Nephron (organoid): ENCODE results near the gene MAG.
A peak's percentile ranks its signal among the peaks of the same experiment; 100 is the strongest.

ENCODE experiments used
- H3K27ac Mint-ChIP-seq, 3 experiments: 2 replicates each; pipeline ENCODE4 v1.8.0; 2020; ENCODE audit warnings: mixed read lengths in 3 of 3, mild to moderate bottlenecking in 2 of 3, moderate library complexity in 1 of 3
- H3K27me3 Mint-ChIP-seq: 2 replicates; pipeline ENCODE4 v1.8.0; 2021; ENCODE audit warnings: low read depth, mild to moderate bottlenecking, moderate library complexity, mixed read lengths
- H3K36me3 Mint-ChIP-seq: 2 replicates; pipeline ENCODE4 v1.8.0; 2020; ENCODE audit warnings: low read depth, mixed read lengths
- H3K4me1 Mint-ChIP-seq: 2 replicates; pipeline ENCODE4 v1.8.0; 2020; ENCODE audit warnings: mixed read lengths
- H3K4me3 Mint-ChIP-seq, 3 experiments: 2 replicates each; pipeline ENCODE4 v1.8.0; 2020; ENCODE audit warnings: mild to moderate bottlenecking in 3 of 3, mixed read lengths in 3 of 3, moderate library complexity in 2 of 3
- H3K9me3 Mint-ChIP-seq: 2 replicates; pipeline ENCODE4 v1.8.0; 2020; ENCODE audit warnings: mixed read lengths
- CTCF ChIP-seq, 3 experiments: fragments of 200-600 bp; sonication (generic); IDR thresholded peaks; one replicate each; pipeline ENCODE4 v1.5.0; 2021; ENCODE audit warnings: antibody characterized with exemption in 3 of 3; ENCODE audit not compliant: unreplicated experiment in 3 of 3

Gene MAG

GRCh38 chr19:35309481-35310279, 17.7 kb downstream of the MAG start:
- H3K9me3 Mint-ChIP-seq, result no peaks in the 10 kb centered on the region
- peak overlapping the region; percentile 98 for H3K27ac Mint-ChIP-seq
- peaks cover 50% of the 10 kb centered on the region for H3K4me1 Mint-ChIP-seq
- H3K4me3 Mint-ChIP-seq, result peak overlapping the region; percentile 71 to 82 (median 75)
- no peaks in the 10 kb centered on the region for H3K27me3 Mint-ChIP-seq
- TF ChIP-seq CTCF (IDR thresholded peaks at IDR 0.05; ENCODE audit: unreplicated experiment in 3 of 3), result no peak
- H3K36me3 Mint-ChIP-seq, result no peaks in the 10 kb centered on the region

GRCh38 chr19:35310331-35310730, 18.4 kb downstream of the MAG start:
- Mint-ChIP-seq H3K9me3 (no peaks in the 10 kb centered on the region), H3K36me3 (no peaks in the 10 kb centered on the region), H3K27ac (peak overlapping the region; percentile 79 to 98 (median 87)), H3K27me3 (no peaks in the 10 kb centered on the region), H3K4me3 (peak overlapping the region; percentile 34 to 60 (median 48)), H3K4me1 (peaks cover 50% of the 10 kb centered on the region)
- TF ChIP-seq CTCF (IDR thresholded peaks at IDR 0.05; ENCODE audit: unreplicated experiment in 3 of 3), result no peak

GRCh38 chr19:35310811-35311465, 19.0 kb downstream of the MAG start:
- Mint-ChIP-seq H3K4me1 (peaks cover 54% of the 10 kb centered on the region), H3K9me3 (no peaks in the 10 kb centered on the region), H3K4me3 (peak overlapping the region in 2 of 3 experiments; percentile 48 to 60), H3K27ac (peak overlapping the region; percentile 79 to 98 (median 87)), H3K36me3 (no peaks in the 10 kb centered on the region), H3K27me3 (no peaks in the 10 kb centered on the region)
- no peak for TF ChIP-seq CTCF (IDR thresholded peaks at IDR 0.05; ENCODE audit: unreplicated experiment in 3 of 3)

- no peak for TF ChIP-seq CTCF (IDR thresholded peaks at IDR 0.05; ENCODE audit: unreplicated experiment in 3 of 3)
- H3K27me3 Mint-ChIP-seq, result no peaks in the 10 kb centered on the region
- no peaks in the 10 kb centered on the region for H3K36me3 Mint-ChIP-seq
- H3K4me3 Mint-ChIP-seq, result peak overlapping the region in 1 of 3 experiments; percentile 19
- H3K4me1 Mint-ChIP-seq, result peaks cover 48% of the 10 kb centered on the region
- H3K9me3 Mint-ChIP-seq, result no peaks in the 10 kb centered on the region
- peak overlapping the region; percentile 43 to 98 (median 78) for H3K27ac Mint-ChIP-seq
Measured at GRCh38 chr19:35311901-35312665, 20.1 kb downstream of the MAG start.

GRCh38 chr19:35313587-35313986, 21.6 kb downstream of the MAG start:
- Mint-ChIP-seq H3K9me3 (no peaks in the 10 kb centered on the region), H3K4me1 (peaks cover 39% of the 10 kb centered on the region), H3K4me3 (no peak overlapping the region), H3K27ac (peak overlapping the region; percentile 29 to 63 (median 57)), H3K36me3 (no peaks in the 10 kb centered on the region), H3K27me3 (no peaks in the 10 kb centered on the region)
- TF ChIP-seq CTCF (IDR thresholded peaks at IDR 0.05; ENCODE audit: unreplicated experiment in 3 of 3), result no peak
